Lower leg skin (tissue), 4 donors: Measurements from ENCODE around the gene ZNF385B. TPM values are rescaled to one million over a fixed set of nuclear protein-coding genes. Genes with fewer than 3 reads are reported as not detected.

Source experiments
- DNase-seq, 2 donors: peaks; one replicate each; pipeline ENCODE4 v3.0.0-alpha.2; 2019; ENCODE audit warnings: low spot score in 2 of 2
- H3K4me3 ChIP-seq: fragments of 200-600 bp; sonication (generic); 2 replicates; pipeline ENCODE4 v1.5.1; 2017; ENCODE audit warnings: mild to moderate bottlenecking, low read depth; ENCODE audit not compliant: poor library complexity, severe bottlenecking
- CTCF ChIP-seq, 3 donors: fragments of 450-650 bp; IDR thresholded peaks; one replicate each; pipeline ENCODE4 v1.5.1; 2016; ENCODE audit warnings: antibody characterized with exemption in 3 of 3, mild to moderate bottlenecking in 3 of 3, moderate library complexity in 2 of 3
- POLR2A ChIP-seq, 2 donors: fragments of 450-650 bp; IDR thresholded peaks; one replicate each; pipeline ENCODE4 v1.6.1; 2016 to 2017; ENCODE audit warnings: antibody characterized with exemption in 2 of 2, mild to moderate bottlenecking in 1 of 2, moderate library complexity in 1 of 2
- WGBS, 2 donors: methylation state at CpG; one replicate each; pipeline ENCODE4 v1.1.5; 2018; 5-methylcytosine and 5-hydroxymethylcytosine counted together
- intact Hi-C: fragments of 100-400 bp; cut with DNase I; formaldehyde crosslinking; loops from one replicate; pipeline ENCODE4 v1.15.0; 2023; ENCODE audit warnings: low total_unique reads
- total RNA-seq, 4 donors: library from RNA; depleted of rRNA; stranded (reverse); fragments of >200 nt; gene quantifications; one replicate each; pipeline ENCODE4 v1.1.0, GENCODE V29; 2016

ZNF385B gene
- total RNA-seq, 4 donors from 2014 or later: 0.97 to 1.4 TPM; not detected in 2

DNA sequence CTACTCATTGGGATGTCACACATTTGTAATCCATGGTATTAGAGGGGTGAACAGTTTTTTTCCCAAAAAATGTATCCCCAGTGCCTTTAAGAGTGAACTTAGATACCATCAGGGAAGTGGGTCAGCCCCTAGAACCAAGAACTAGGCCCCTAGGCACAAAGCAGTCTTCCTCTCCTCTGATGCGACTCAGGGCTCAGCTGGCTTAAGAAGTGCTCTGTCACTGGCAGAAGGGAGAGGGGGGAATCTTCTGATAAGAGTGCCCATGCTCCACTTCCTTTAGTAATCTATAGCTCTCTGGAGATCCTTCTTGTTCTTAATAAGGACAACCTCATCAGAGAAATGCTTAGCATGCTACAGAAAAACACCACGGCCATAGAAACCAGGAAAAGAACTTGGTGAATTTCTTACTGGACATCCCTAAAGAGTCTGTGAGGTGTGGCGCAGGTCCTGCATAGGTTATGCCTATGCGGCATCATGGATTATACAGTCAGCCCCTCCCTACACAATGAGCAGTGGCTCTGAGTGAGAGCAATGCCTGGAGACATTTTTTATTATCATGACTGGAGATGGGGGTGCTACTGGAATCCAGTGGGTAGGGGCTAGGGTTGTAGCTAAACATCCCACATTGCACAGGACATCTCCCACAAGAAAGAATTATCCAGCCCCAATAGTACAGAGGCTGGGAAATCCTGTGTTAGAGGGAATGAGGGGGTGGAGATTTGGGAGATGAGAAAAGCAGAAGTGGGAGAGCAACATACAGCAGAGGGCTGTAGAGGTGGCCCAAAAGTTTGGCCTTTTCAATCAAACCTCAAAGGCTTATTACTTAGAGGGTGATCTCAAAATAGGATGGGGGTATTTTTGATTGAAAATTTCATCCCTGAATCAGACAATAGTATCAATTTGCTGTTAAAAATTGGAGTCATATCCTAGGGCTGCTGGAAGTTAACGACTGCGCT is 21.7 kb upstream of the ZNF385B start:
- intact Hi-C loops: no loop called here
- no peak overlapping the region for H3K4me3 ChIP-seq
- 74 to 92% methylated on average over 6 of the region's 6 CpGs for WGBS, 2 donors
- DNase-seq: no peak
- TF ChIP-seq POLR2A (IDR thresholded peaks at IDR 0.05) (no peak), CTCF (IDR thresholded peaks at IDR 0.05) (no peak)

DNA sequence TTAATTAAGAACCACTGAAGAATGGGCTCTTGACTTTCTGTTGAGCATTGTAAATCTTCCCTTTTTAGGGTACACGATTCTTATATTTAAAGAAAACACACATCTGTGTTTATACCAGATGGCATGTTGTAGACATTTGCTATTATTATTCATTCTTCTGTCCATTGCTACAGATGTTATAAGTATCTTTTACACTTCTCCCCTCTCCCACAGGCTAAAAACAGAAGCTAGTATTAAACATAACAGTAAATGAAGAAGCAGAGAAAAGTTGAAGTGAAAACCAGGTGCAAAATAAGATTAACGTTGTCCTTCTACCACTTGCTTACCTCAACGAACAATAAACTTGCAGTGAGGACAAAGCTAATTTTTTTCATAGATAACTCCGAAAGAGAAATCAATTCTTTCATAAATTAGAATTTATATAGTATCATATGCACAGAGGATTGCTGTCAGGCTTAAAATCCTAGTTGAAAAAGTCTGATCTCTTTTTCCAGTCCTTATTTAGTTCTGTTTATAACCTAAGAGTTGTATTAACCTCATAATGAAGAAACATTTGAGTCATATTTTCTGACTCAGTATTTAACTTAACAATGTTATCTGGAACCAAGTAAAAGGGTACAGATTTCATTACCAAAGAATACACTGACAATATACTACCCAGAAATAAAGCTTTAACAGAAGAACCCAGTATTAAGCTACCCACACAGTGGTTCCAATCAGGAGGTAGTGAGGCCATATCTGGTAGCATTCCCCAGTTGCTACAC is 16.4 kb upstream of the ZNF385B start:
- no peak overlapping the region for H3K4me3 ChIP-seq
- DNase-seq: no peak
- WGBS, 2 donors: 87 to 90% methylated on average over 4 of the region's 4 CpGs
- intact Hi-C loops: no loop called here
- TF ChIP-seq POLR2A (IDR thresholded peaks at IDR 0.05): no peak
- no peak for TF ChIP-seq CTCF (IDR thresholded peaks at IDR 0.05)

DNA sequence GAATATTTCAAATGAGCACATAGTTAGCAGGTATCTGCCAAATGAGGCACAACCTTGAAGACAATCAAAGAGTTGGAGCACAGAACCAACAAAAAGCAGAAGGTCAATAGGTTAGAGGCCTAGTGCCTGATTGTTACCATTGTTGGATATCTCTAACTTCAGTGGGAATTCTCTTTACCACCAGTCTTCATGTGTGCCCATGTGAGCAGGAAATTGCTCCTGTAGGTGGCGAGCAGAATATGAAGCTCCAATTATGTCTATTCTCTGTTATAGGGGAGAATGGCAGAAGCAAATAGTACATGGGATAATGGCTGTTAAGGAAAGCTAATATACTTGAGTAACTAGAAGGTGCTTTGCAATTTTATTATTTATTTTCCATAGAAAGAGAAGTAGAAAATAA is 14.9 kb upstream of the ZNF385B start:
- WGBS, 2 donors: 74 to 80% methylated on average over 1 of the region's 1 CpG
- intact Hi-C loops: no loop called here
- DNase-seq: no peak
- H3K4me3 ChIP-seq: no peak overlapping the region
- no peak for TF ChIP-seq POLR2A (IDR thresholded peaks at IDR 0.05)
- TF ChIP-seq CTCF (IDR thresholded peaks at IDR 0.05): no peak

DNA sequence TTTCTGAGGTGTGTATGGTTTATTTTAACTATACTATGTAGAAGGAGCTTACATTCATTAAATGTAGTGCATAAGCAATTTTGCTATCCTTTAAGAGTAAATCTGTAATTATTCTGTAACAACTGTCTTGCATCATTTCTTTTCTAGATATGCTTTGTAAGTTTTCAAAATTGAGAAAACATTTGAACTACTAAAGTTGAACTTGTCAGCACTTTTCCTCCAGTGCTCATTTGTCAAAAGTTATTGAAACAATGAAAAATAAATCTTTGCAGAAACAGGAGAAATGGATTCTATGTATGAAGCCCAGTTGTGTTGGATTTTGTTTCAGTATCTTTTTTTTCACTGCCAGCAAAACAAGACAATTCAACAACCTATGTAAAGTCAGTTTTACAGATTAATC is 14.5 kb upstream of the ZNF385B start:
- intact Hi-C loops: no loop called here
- TF ChIP-seq CTCF (IDR thresholded peaks at IDR 0.05) (no peak), POLR2A (IDR thresholded peaks at IDR 0.05) (no peak)
- no peak for DNase-seq
- H3K4me3 ChIP-seq: no peak overlapping the region

DNA sequence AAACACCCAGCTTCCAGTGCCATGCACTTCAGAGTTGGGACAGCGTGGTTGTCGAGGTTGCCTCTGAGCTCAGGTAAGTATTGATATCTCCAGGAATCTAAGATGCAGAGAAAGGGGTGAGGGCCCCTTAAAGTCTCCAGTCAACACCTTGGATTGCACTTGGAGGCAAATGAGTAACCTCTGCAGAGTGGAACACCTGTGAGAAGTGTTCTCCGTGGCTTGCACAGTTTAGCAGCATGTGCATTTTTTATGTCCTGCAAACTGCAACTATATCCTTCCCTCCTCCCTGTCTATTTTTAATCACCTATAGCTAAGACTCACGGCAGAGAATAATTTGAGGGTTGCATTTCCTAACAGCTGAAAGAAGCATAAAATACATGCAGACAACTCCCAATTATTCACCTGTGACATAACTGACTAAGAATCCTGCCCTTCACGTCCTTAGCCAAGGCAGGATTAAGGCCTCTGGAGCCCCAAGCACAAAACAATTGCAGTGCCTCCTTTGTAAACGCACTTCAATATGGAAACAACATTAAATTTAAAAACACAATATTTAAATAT is 1.6 kb upstream of the ZNF385B start:
- TF ChIP-seq CTCF (IDR thresholded peaks at IDR 0.05) (no peak), POLR2A (IDR thresholded peaks at IDR 0.05) (no peak)
- no peak overlapping the region for H3K4me3 ChIP-seq
- intact Hi-C loops: no loop called here
- 75% methylated on average over 6 of the region's 6 CpGs for WGBS, 2 donors
- no peak for DNase-seq
